Measurements from ENCODE around the gene PLEKHB2. TPM values are rescaled to one million over a fixed set of nuclear protein-coding genes. Genes with fewer than 3 reads are reported as not detected.

Gene PLEKHB2
- total RNA-seq, 1 donor from 2014 or later = 94.0 TPM

Other genes with a start within 250 kb of the PLEKHB2 start
- gene FAM168B, start 11.9 kb upstream of the PLEKHB2 start, total RNA-seq = 97.3 and 137 TPM in 2 replicates
- gene POTEE, start 104.2 kb downstream of the PLEKHB2 start, total RNA-seq = not detected in 2 replicates

Data from epithelial cell of proximal tubule (primary cell).